Astrocyte of the cerebellum (primary cell): Measurements from ENCODE around the gene ZNF668.

Experiments used
- DNase-seq: peaks from one replicate; pipeline ENCODE4 v3.0.0-alpha.2; 2011; ENCODE audit warnings: low read depth
- H3K4me3 ChIP-seq: 2 replicates; pipeline ENCODE4 v1.5.1; 2011; ENCODE audit warnings: mild to moderate bottlenecking, low read depth, low read length, moderate library complexity
- in situ Hi-C: cut with HindIII; loops from 2 replicates; pipeline ENCODE4 v1.10.0; 2017; ENCODE audit warnings: low sequenced_read_pairs
- TF ChIP-seq, protein P1 (sequence below): IDR thresholded peaks from 2 replicates; pipeline ENCODE4 v1.5.1; 2012; ENCODE audit warnings: low read length, low read depth, moderate library complexity, mild to moderate bottlenecking; ENCODE audit errors: missing control alignments

Gene ZNF668

DNA sequence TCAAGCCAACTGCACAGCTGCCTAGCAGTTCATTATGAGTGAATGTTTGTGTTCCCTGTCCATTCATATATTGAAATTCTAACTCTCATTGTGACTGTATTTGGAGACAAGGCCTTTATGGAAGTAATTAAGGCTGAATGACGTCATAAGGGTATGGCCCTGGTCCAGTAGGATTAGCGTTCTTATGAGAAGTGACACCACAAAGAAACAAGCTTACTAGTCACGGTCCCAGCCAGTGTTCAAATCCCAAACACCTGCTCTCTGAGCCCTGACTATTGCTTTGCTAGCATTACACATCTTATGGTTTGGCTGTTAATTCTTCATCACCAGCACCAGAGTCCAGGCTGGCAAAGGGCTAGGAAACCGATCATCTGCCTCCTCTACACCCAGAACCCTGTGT lies 2.2 kb downstream of the ZNF668 start:
- in situ Hi-C loops: loop anchor here (25.0 kb wide), 1 partner anchor 135 kb away; the partner anchor contains the start of gene ORAI3
- TF ChIP-seq, protein P1, sequence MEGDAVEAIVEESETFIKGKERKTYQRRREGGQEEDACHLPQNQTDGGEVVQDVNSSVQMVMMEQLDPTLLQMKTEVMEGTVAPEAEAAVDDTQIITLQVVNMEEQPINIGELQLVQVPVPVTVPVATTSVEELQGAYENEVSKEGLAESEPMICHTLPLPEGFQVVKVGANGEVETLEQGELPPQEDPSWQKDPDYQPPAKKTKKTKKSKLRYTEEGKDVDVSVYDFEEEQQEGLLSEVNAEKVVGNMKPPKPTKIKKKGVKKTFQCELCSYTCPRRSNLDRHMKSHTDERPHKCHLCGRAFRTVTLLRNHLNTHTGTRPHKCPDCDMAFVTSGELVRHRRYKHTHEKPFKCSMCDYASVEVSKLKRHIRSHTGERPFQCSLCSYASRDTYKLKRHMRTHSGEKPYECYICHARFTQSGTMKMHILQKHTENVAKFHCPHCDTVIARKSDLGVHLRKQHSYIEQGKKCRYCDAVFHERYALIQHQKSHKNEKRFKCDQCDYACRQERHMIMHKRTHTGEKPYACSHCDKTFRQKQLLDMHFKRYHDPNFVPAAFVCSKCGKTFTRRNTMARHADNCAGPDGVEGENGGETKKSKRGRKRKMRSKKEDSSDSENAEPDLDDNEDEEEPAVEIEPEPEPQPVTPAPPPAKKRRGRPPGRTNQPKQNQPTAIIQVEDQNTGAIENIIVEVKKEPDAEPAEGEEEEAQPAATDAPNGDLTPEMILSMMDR: no peak
- H3K4me3 ChIP-seq: peak overlapping the region; percentile 85

DNA sequence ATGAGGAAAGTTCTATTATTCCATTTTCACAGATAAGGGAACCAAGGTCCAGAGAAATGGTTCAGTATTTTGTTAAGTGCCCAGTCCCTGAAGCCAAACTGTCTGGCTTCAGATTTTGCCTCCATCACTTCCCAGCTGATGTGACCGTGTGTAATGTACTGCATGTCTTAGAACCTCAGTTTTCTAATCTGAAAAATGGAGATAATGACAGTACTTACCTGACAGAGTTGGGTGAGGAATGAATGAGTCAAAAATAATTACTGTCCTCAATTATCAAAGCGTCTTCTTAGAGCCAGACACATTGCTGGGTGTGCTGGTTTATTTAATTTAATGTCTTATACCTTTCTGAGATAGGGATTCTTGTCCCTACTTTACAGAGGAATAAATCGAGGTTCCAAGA lies 6.7 kb downstream of the ZNF668 start:
- no peak overlapping the region for H3K4me3 ChIP-seq
- DNase-seq: no peak
- TF ChIP-seq, protein P1: no peak
- in situ Hi-C loops: loop anchor here (25.0 kb wide), 1 partner anchor 130 kb away; the partner anchor contains the start of gene ORAI3

More for the DNA sequence above, 2.2 kb downstream of the ZNF668 start:
- DNase-seq: peak; percentile 70

DNA sequence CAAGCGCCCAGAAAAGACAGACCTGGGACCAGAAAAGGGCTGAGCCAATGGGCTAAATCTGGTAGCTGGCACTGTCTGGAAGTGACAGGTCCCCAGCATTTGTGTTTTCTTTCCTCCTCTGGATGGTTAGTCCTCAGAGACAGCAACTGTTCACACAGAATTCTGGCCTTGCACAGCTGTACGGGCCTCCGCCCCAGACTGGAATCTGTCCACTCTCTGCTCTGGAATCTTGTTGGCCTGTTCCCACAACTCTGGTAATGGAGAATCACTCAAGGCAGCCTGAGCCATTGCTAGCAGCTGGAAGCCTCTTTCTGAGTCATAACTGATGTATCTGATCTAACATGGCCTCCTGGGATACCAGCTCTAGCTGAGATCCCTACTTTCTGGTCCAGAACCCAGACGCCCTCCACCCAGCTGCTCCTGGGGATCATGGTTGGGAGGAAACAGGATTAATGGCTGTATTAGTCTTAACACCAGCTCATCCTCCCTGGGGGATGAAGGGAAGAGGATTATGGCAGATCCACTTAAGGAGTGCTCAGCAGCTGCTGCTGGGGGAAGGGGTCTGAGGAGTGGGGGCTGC lies 9.1 kb downstream of the ZNF668 start:
- in situ Hi-C loops: loop anchor here (5.0 to 25.0 kb wide), 2 partner anchors 63 to 128 kb away; partner anchors contain the start of gene ORAI3
- H3K4me3 ChIP-seq: no peak overlapping the region
- DNase-seq: peak; percentile 84
- TF ChIP-seq, protein P1: no peak

DNA sequence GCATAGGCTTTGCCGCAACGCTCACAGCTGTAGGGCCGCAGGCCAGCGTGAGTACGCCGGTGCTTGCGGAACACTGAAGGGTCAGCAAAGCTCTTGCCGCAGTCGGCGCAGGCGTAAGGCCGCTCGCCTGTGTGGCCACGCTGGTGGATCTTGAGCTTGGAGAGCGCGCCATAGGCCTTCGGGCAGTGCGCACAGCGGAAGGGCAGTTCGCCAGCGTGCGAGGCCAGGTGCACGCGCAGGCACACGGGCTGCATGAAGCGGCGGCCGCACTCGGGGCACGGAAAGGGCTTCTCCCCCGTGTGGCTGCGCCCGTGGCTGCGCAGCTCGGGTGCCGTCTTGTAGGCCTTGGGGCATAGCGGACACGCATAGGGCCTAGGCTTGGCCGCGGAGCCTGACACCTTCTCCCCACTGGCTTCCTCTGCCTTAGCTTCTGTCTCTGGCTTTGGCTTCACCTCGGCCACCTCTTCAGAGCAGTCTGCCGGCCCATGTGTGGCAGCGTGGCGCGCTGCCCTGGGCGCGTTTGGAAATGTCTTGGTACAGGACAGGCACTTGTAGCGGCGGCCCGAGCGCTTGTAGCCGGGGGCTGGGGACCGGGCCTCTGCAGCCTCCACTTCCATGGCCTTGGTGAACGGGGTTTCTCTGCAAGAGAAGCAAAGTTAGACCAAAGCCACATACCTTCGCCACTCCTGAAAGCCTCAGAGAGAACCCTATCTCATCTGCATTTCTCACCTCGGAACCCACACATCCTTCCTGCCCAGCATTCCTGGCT lies 10.0 kb downstream of the ZNF668 start:
- no peak for DNase-seq
- H3K4me3 ChIP-seq: no peak overlapping the region
- in situ Hi-C loops: loop anchor here (5.0 to 25.0 kb wide), 2 partner anchors 62 to 127 kb away; partner anchors contain the start of gene ORAI3
- TF ChIP-seq, protein P1: no peak

DNA sequence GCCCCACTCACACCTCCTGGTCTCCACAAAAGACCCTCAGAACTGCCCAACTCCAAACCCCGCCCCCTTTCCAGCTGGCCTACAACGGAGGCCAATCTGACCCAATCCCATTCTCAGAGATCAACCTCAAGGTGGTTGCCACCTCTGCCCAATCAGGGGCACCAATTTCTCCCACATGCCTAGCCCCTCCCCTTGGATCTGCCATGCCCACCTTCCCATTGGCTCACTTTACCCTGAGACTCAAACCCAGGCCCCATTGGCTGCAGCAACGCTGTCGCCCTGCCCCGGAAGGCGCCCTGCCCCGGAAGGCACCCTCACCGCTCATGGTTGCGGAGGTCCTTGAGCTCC lies 10.6 kb downstream of the ZNF668 start:
- no peak overlapping the region for H3K4me3 ChIP-seq
- in situ Hi-C loops: loop anchor here (5.0 to 25.0 kb wide), 2 partner anchors 61 to 126 kb away; partner anchors contain the start of gene ORAI3
- TF ChIP-seq, protein P1: no peak
- no peak for DNase-seq

DNA sequence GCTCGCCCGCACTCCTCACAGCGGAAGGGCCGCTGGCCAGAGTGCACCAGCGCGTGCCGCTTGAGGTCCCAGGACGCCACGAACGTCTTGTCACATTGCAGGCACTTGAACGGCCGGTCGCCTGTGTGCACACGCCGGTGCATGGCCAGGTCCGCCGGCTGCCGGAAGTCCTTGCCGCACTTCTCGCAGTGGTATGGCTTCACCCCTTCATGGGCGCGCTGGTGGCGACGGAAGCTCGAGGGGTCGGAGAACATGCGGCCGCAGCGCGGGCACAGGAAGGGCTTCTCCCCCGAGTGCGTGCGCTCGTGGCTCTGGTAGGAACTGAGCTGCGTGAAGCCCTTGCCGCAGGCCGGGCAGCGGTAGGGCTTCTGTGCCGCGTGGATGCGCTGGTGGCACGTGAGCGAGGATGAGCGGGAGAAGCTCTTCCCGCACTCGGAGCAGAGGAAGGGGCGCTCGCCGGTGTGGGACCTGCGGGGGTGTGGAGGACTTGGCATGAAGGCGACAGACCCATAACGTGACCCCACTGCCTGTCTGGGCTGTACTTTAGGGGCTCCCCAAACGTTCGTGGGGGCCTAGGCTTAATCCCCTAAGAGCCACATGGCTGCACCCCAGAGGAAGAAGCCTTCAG lies 12.1 kb downstream of the ZNF668 start:
- TF ChIP-seq, protein P1: no peak
- no peak for DNase-seq
- in situ Hi-C loops: loop anchor here (5.0 to 25.0 kb wide), 2 partner anchors 60 to 125 kb away; partner anchors contain the start of gene ORAI3
- no peak overlapping the region for H3K4me3 ChIP-seq
